GM04503 (cell line): ENCODE data around the gene C2orf72.

Experiments
- DNase-seq: peaks from one replicate; pipeline ENCODE4 v3.0.0-alpha.2; 2012; ENCODE audit warnings: low read depth

The C2orf72 gene

DNA sequence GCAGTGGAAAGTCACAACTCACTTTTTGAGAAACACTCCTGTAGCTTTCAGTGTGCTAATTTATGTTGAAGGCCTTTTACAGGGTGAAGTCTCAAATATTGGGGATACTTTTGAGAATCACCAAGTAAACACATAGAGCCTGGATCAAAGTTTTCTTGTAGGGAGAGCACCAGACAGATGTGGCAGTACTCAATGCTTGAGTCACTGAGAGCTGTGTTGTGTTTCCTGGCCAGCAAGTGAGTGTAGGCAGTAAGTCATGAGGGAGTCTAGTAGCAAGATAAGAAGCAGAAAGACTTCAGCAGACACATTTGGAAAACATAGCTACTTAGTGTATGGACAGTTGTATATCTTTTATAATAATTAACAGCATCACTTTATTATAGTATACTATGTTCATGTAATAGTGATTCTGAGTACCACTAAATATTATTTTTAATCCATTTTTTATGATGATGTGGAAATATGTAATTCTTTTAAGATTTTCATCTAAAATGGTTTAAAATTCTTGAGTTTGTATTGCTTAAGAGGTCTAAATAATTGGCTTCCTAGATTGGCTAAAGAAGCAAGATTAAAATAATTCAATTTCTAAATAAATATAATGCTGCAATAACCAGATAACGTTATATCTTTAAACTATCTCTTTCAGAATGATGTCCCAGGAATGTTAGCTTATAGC, 32.2 kb downstream of the C2orf72 start:
- DNase-seq = no peak

- DNase-seq = no peak
Measured at GRCh38 chr2:231084565-231084964, 47.2 kb downstream of the C2orf72 start.

DNA sequence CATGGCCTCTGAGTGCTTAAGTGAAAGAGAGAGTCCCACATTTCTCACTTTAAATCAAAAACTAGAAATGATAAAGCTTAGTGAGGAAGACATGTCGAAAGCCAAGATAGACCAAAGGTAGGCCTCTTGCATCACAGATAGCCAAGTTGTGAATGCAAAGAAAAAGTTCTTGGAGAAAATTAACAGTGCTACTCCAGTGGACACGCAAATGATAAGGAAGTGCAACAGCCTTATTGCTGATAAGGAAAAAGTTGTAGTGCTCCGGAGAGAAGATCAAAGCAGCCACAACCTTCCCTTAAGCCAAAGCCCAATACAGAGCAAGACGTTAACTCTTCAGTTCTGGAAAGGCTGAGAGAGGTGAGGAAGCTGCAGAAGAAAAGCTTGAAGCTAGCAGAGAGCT, 51.4 kb downstream of the C2orf72 start:
- DNase-seq = no peak

- DNase-seq = no peak
Measured at GRCh38 chr2:231093933-231094332, 56.6 kb downstream of the C2orf72 start.

DNA sequence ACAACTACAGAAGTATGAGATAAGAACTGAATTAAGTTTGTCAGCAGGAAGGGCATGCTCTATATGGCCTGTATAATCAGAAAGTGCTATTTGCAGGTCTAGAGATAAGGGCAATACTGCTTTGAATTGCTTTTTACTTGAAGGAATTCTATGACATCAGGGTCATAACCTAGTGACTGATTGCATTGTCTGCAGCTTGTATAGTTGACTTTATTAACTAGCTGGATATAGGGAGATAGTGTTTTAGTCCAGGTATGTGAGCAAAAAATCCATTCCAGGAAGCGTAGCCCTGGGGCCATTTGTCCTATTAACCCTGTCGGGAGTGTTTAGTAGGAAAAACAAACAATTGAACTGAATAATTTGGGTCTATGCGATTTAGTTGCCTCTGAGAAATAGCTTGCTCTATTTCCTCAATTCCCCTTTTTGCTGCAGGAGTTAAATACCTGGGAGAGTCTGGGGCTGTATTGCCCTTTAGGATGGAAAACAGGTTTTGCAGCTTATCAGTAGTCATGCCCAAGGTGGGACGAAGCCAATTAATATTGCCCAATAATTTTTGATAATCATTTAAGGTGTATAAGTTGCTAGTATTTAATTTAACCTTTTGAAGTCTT, 57.5 kb downstream of the C2orf72 start:
- no peak for DNase-seq
